Cardiac muscle cell (in vitro differentiated cells and primary cell): ENCODE results near the gene RHOT2. TPM values are rescaled to one million over a fixed set of nuclear protein-coding genes. Genes with fewer than 3 reads are reported as not detected.
A peak's percentile ranks its signal among the peaks of the same experiment; 100 is the strongest.

Experiments used
- DNase-seq, 2 donors: peaks; one replicate each; pipeline versions ENCODE4 v3.0.0 to v3.0.0-alpha.2; 2010 to 2017; ENCODE audit warnings: low read depth in 1 of 2, low spot score in 1 of 2
- H3K27ac ChIP-seq: fragments of 200-600 bp; sonication (generic); 2 replicates; pipeline ENCODE4 v1.5.1; 2016
- H3K27me3 ChIP-seq: fragments of 200-600 bp; sonication (generic); 2 replicates; pipeline ENCODE4 v1.6.0; 2016; ENCODE audit warnings: control low read depth
- H3K36me3 ChIP-seq: fragments of 200-600 bp; sonication (generic); 2 replicates; pipeline ENCODE4 v1.5.1; 2016; ENCODE audit warnings: control low read depth
- H3K4me1 ChIP-seq: fragments of 200-600 bp; sonication (generic); 2 replicates; pipeline ENCODE4 v1.8.1; 2017; ENCODE audit warnings: low read depth, mild to moderate bottlenecking, mixed run types
- H3K4me3 ChIP-seq: fragments of 200-600 bp; sonication (generic); 2 replicates; pipeline ENCODE4 v1.5.1; 2016; ENCODE audit warnings: mild to moderate bottlenecking
- H3K9me3 ChIP-seq: fragments of 200-600 bp; sonication (generic); 2 replicates; pipeline ENCODE4 v1.5.1; 2017; ENCODE audit warnings: low read depth, mild to moderate bottlenecking, control low read depth
- polyA plus RNA-seq: library from polyadenylated mRNA; unstranded; fragments of >200 nt; fragmentation: Nextera tagmentation; extraction: Ambion mirVana; gene quantifications from 2 replicates; pipeline ENCODE4 v1.2.1, GENCODE V29; 2016
- total RNA-seq: library from RNA; depleted of rRNA; stranded (reverse); fragments of >200 nt; gene quantifications from 2 replicates; pipeline ENCODE4 v1.2.3, GENCODE V29; 2016
- TF ChIP-seq, protein P1 (sequence below): IDR thresholded peaks from 2 replicates; pipeline ENCODE4 v1.5.1; 2012; ENCODE audit warnings: low read depth, mild to moderate bottlenecking, low read length

Gene RHOT2
- total RNA-seq (251 and 305 TPM in 2 replicates), polyA plus RNA-seq (294 and 315 TPM in 2 replicates)

DNA sequence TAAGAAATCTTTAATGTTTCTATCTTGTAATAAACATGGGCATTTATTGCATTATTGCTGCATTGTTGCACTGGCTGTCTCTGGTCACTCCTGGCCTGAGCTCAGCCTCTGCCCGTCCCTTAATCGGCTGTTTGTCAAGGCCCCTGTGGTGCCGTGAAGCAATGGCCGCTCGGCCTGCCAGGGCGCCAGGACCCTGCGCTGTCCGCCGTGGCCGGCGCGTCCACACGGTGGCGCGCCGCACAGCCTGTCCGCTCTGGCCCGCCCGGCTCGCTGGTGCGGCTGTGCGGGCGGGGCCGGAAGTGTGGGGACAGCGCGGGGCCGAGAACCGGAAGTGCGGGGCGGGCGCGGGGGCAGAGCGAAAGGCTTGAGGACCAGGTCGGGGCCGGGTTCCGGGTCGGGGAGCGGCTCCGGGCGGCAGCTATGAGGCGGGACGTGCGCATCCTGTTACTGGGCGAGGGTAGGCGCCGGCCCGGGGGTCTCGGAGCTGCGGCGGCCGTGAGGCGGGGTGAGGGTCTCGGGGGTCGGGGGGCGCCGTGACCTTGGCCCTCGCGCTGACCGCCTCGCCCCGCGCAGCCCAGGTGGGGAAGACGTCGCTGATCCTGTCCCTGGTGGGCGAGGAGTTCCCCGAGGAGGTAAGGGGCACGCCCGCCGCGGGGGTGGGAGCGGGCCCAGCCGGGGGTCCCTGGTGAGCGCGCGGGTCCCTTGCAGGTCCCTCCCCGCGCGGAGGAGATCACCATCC, at the start of gene RHOT2:
Gene RHOT2 (plus strand): TSS at position 353 of the 739 bp plus-strand sequence. CDS start 68 bp downstream, at position 421.
- Histone ChIP-seq H3K27me3 (no peaks in the 10 kb centered on the region), H3K9me3 (no peaks in the 10 kb centered on the region), H3K36me3 (peaks cover 34% of the 10 kb centered on the region), H3K4me1 (no peaks in the 10 kb centered on the region), H3K27ac (peak within 1 kb of the TSS; percentile 44), H3K4me3 (peak within 1 kb of the TSS; percentile 85)
- TF ChIP-seq, protein P1, sequence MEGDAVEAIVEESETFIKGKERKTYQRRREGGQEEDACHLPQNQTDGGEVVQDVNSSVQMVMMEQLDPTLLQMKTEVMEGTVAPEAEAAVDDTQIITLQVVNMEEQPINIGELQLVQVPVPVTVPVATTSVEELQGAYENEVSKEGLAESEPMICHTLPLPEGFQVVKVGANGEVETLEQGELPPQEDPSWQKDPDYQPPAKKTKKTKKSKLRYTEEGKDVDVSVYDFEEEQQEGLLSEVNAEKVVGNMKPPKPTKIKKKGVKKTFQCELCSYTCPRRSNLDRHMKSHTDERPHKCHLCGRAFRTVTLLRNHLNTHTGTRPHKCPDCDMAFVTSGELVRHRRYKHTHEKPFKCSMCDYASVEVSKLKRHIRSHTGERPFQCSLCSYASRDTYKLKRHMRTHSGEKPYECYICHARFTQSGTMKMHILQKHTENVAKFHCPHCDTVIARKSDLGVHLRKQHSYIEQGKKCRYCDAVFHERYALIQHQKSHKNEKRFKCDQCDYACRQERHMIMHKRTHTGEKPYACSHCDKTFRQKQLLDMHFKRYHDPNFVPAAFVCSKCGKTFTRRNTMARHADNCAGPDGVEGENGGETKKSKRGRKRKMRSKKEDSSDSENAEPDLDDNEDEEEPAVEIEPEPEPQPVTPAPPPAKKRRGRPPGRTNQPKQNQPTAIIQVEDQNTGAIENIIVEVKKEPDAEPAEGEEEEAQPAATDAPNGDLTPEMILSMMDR, result peak; percentile 67
- peak; percentile 94 to 96 for DNase-seq

DNA sequence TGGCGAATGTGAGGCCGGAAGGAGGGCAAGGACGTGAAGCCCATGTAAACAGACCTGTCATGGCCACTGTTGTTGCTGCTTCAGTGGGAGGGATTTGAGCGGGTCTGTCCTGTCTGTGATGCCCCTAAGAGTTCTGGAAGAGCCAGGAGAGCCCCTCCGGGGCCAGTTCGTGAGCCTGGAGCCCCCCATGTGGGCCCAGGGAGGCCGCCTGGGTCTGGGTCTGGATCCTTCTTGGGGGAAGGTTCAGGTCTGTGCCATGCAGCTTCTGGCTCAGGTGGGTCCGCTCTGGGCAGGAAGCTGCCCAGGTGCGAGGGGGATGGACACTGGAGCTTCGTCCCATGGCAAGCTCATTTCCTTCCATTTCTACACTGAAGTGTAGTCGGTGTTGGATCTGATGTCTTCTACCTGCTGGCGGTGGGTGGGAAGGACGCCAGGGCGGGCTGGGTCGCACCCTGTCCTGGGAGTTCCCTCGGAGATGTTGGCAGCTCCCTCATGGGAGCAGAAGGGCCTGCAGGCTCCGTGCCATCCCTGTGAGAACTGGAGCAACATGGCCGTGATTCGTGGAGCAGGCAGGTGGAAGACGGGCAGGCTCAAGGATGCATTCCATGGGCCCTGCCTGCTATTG, 48.3 kb upstream of the RHOT2 start:
- Histone ChIP-seq H3K9me3 (no peaks in the 10 kb centered on the region), H3K27ac (no peak overlapping the region), H3K4me3 (no peak overlapping the region), H3K27me3 (no peaks in the 10 kb centered on the region), H3K4me1 (peaks cover 8% of the 10 kb centered on the region), H3K36me3 (no peaks in the 10 kb centered on the region)
- TF ChIP-seq, protein P1, result no peak
- no peak for DNase-seq

DNA sequence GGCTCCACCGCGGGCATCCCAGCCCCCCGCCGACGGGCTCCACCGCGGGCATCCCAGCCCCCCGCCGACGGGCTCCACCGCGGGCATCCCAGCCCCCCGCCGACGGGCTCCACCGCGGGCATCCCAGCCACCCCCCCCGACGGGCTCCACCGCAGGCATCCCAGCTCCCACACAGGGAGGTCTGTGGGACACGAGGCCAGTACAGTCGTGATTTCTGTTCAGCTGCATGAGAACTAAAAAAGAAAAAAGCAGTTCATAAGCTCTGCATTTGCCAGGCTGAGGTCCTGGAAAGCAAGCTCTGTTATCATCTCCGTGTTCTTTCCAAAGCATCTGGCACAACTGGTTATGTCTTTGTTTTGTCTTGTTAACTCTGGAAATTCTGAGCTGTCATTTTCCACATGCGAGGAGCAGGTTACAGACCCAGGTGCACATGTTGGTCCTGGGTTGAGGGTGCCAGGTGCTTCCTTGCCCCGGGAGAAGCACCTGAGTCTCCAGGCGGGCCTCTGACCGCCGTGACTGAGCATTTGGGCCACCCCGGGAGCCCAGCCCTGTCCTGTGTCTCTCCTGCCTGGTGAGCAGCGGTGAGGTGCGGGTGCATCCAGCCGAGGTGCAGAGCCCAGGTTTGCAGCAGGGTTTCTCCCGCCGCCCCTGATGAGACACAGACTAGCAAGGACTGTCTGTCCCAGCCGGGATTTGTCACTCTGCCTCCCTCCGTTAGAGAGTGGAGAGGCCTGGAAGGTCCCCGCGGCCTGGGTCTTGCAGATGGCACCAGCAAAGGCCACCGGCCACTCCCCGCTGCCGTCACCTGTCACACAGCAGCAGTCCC, 47.0 kb upstream of the RHOT2 start:
- Histone ChIP-seq H3K9me3 (no peaks in the 10 kb centered on the region), H3K27ac (no peak overlapping the region), H3K4me1 (peaks cover 8% of the 10 kb centered on the region), H3K4me3 (no peak overlapping the region), H3K27me3 (no peaks in the 10 kb centered on the region), H3K36me3 (no peaks in the 10 kb centered on the region)
- no peak for DNase-seq
- TF ChIP-seq, protein P1, result no peak

DNA sequence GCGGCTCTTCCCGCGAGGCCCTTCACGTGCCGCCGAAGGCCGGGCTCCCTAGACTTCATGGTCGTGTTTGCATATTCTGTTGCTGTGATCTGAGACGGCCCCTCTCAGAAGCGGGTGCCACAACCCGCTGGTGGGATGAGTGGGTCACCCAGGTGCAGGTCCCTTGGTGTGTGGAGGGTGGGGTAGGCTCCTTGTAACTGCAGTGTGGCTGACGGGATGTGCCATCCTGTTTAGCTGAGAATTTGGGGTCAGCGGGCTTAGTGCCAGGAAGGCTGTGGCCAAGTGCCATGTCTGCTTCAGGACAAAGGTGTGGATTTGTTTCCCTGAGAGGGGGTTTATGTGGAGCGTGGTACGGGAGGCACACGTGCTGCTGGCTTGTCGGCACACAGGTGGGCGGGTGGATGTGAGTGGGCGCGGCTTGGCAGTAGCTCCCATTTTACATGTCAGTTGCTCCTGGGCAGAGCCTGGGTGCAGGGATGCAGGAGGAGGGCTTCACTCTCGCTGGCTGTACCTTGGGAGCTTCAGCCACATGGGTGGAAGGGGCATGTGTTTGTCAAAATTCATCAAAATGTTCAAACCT, 46.3 kb upstream of the RHOT2 start:
- Histone ChIP-seq H3K4me1 (peaks cover 8% of the 10 kb centered on the region), H3K27me3 (no peaks in the 10 kb centered on the region), H3K27ac (no peak overlapping the region), H3K4me3 (no peak overlapping the region), H3K36me3 (no peaks in the 10 kb centered on the region), H3K9me3 (no peaks in the 10 kb centered on the region)
- DNase-seq, result no peak
- TF ChIP-seq, protein P1, result no peak

DNA sequence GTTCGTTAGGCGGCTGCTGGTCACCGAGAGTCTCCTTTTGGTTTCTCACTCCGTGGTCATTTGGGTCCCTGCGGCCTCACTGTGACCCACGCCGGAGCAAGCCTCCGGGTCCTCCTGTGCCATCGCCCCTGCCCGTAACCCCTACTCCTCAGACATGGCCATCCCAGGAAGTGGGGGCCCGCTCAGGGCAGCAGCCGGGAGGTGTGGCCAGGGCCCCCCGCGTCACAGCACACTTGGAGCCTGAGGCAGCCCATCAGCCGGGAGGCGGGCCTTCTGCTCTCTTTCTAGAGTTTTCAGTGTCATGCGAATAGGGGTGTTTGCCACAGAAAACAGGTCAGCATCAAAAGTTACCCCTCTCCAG, 45.0 kb upstream of the RHOT2 start:
- TF ChIP-seq, protein P1, result no peak
- Histone ChIP-seq H3K36me3 (peaks cover 3% of the 10 kb centered on the region), H3K4me1 (peaks cover 8% of the 10 kb centered on the region), H3K4me3 (no peak overlapping the region), H3K27ac (no peak overlapping the region), H3K27me3 (no peaks in the 10 kb centered on the region), H3K9me3 (no peaks in the 10 kb centered on the region)
- no peak for DNase-seq
